Uterine smooth muscle cell (primary cell): ENCODE results near the gene SLC25A27. TPM values are rescaled to one million over a fixed set of nuclear protein-coding genes. Genes with fewer than 3 reads are reported as not detected.

ENCODE experiments used
- total RNA-seq: library from RNA; depleted of rRNA; stranded (reverse); fragments of >200 nt; gene quantifications from 2 replicates; pipeline ENCODE4 v1.2.3, GENCODE V29; 2014

The SLC25A27 gene, protein sequence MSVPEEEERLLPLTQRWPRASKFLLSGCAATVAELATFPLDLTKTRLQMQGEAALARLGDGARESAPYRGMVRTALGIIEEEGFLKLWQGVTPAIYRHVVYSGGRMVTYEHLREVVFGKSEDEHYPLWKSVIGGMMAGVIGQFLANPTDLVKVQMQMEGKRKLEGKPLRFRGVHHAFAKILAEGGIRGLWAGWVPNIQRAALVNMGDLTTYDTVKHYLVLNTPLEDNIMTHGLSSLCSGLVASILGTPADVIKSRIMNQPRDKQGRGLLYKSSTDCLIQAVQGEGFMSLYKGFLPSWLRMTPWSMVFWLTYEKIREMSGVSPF
- 4.1 and 7.9 TPM in 2 replicates for total RNA-seq

DNA sequence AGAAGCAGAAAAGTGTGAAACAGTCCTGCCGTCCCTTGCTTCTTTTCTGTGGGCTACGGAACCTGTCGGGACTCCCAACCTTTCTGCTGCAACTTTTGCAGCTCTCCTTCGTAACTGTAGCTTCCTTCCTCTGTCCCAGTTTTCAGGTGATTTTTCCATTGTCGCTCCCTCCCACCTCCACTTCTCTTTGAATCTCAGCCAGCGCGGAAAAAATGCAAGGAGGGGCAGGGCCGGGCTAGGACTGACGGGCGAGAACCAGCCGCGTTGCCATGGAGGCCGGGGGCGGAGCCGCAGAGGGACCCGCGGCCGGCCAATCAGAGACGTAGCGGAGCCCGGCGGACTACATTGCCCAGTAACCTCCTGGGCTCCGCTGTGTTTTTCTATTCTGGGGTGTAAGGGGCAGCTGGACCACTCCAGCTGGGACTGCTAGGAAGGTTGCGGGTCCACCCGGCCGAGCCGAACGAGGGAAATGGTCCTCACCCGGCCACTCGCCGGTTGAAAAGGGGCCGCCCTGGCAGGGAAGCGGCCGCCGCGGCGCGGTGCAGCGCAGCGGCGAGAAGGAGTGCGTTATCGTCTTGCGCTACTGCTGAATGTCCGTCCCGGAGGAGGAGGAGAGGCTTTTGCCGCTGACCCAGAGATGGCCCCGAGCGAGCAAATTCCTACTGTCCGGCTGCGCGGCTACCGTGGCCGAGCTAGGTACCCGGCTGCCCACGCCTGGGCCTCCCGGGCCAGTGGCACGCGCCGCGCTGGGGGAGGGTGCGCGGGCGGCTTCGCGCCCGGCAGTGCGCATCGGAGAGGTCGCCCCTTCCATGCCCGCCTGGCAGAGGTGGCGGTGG is at the start of gene SLC25A27, which contains the start of gene CYP39A1:
TSS of gene SLC25A27 (plus strand) at position 373 of the 836 bp plus-strand sequence. CDS start at position 591, 218 bp downstream.
TSS of gene CYP39A1 (minus strand) at position 216 of the 836 bp plus-strand sequence. CDS start 236 bp downstream, outside the sequence.

DNA sequence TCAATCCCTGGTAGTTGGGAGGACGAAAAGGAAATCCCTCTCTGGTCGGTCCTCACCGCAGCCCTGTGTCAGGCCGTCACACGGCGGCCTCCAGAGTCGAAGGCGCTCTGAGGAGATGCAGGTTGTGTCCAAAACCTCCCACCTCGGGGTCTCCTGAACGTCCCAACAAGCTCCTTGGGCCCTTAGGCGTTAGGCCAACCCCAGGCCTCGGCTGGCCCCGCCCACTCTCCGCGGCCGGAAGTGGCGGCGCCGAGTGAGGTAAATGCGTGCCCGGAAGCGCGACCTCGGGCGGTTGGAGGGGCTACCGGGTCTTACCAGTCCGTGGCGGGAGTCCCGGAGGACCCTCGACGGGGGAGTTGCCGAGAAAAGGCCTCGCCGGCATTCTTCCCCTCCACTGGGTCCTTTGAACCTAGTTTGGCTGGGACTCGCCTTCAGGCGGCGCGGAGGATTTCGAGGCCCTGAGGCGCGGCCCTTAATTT is 34.9 kb downstream of the SLC25A27 start, which contains the start of gene TDRD6:
TSS of gene TDRD6 (plus strand) at position 267 of the 479 bp plus-strand sequence. CDS start 244 bp downstream, outside the sequence.

Other genes starting within 250 kb of the SLC25A27 start
- gene RCAN2, start 161.5 kb upstream of the SLC25A27 start, total RNA-seq, result 0.77 and 1.5 TPM in 2 replicates
- 0.44 and 1.7 TPM in 2 replicates for gene CYP39A1, start 157 bp upstream of the SLC25A27 start, total RNA-seq
- gene TDRD6, start 34.9 kb downstream of the SLC25A27 start, total RNA-seq, result 0.11 and 0.12 TPM in 2 replicates
- not detected in 2 replicates for gene PLA2G7, start 82.4 kb downstream of the SLC25A27 start, total RNA-seq
- gene ANKRD66, start 94.0 kb downstream of the SLC25A27 start, total RNA-seq, result not detected in 2 replicates
- gene MEP1A, start 140.4 kb downstream of the SLC25A27 start, total RNA-seq, result not detected in 2 replicates